ENCODE data around the gene DHX40.

DNA sequence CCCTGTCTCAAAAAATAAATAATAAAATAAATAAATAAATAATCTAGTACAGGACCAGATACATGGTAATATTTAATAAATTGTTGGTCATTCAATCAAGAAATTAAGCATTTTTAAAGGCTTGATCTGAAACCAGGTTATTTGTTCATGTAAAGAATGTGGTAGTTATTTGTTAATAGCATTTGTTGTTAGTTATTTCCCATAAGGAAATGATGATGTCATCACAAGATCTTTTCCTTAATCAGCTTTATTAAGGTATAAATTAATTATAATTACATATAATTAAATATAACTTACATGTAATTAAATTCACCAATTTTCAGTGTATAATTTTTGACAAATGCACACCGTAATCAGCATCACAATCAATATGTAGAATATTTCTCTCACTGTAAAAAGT is 19.5 kb upstream of the DHX40 start:
- TF ChIP-seq CTCF (IDR thresholded peaks at IDR 0.05) (no peak), EP300 (IDR thresholded peaks at IDR 0.05) (no peak), POLR2AphosphoS5 (IDR thresholded peaks at IDR 0.05) (no peak)
